RWPE1 (cell line): ENCODE data around the gene PPIL4.

ENCODE experiments used
- CTCF ChIA-PET: fragments of 350-600 bp; sonication (Branson Sonifier 250); formaldehyde crosslinking; extraction: SDS; loops from one replicate; lab custom pipeline; 2021; lab: Yijun Ruan, JAX
- POLR2A ChIA-PET: fragments of 400-600 bp; formaldehyde crosslinking; extraction: SDS; loops from one replicate; lab custom pipeline; 2020; ENCODE audit warnings: antibody characterized with exemption; ENCODE audit not compliant: low non-redundant PET; lab: Yijun Ruan, JAX
- DNase-seq: peaks from one replicate; pipeline ENCODE4 v3.0.0; 2012; ENCODE audit warnings: low spot score
- H3K27ac ChIP-seq: fragments of 450-650 bp; 2 replicates; pipeline ENCODE4 v1.5.1; 2017
- CTCF ChIP-seq: fragments of 450-650 bp; conservative IDR thresholded peaks from 2 replicates; pipeline ENCODE4 v1.5.1; 2017; ENCODE audit warnings: low read depth, mild to moderate bottlenecking

The PPIL4 gene

GRCh38 chr6:149544646-149545257 is 1.1 kb downstream of the PPIL4 start:
- TF ChIP-seq CTCF, result no peak
- CTCF ChIA-PET, result interaction anchor here (0.8 to 1.0 kb wide), 3 partner anchors 16 to 250 kb away, joined by 3 to 6 read pairs (median 3); no protein-coding TSS in a partner anchor
- POLR2A ChIA-PET, result no interaction called here
- H3K27ac ChIP-seq, result peak overlapping the region; percentile 97; the same call in 1 of the 2 replicates
- no peak for DNase-seq

- no peak overlapping the region for H3K27ac ChIP-seq
- ChIA-PET POLR2A (no interaction called here), CTCF (no interaction called here)
- DNase-seq, result no peak
- TF ChIP-seq CTCF, result no peak
Measured at GRCh38 chr6:149541139-149541538, 4.7 kb downstream of the PPIL4 start.

- CTCF ChIA-PET, result no interaction called here
- no peak overlapping the region for H3K27ac ChIP-seq
- POLR2A ChIA-PET, result no interaction called here
- no peak for DNase-seq
- TF ChIP-seq CTCF, result no peak
Measured at GRCh38 chr6:149534742-149535141, 11.1 kb downstream of the PPIL4 start.

- no peak for DNase-seq
- H3K27ac ChIP-seq, result no peak overlapping the region
- CTCF ChIA-PET, result no interaction called here
- TF ChIP-seq CTCF, result no peak
- POLR2A ChIA-PET, result no interaction called here
Measured at GRCh38 chr6:149529650-149530049, 16.2 kb downstream of the PPIL4 start.

- no peak for TF ChIP-seq CTCF
- DNase-seq, result no peak
- no peak overlapping the region for H3K27ac ChIP-seq
- ChIA-PET POLR2A (no interaction called here), CTCF (no interaction called here)
Measured at GRCh38 chr6:149515494-149515893, 30.3 kb downstream of the PPIL4 start.

GRCh38 chr6:149513915-149514314 is 31.9 kb downstream of the PPIL4 start:
- DNase-seq, result no peak
- CTCF ChIA-PET, result interaction anchor here (0.6 to 0.7 kb wide), 2 partner anchors 134 to 348 kb away, joined by 3 to 5 read pairs; partner anchors contain the start of gene KATNA1
- POLR2A ChIA-PET, result no interaction called here

More at GRCh38 chr6:149513915-149514314, 31.9 kb downstream of the PPIL4 start:
- no peak overlapping the region for H3K27ac ChIP-seq
- no peak for TF ChIP-seq CTCF
